ENCODE data around the gene HIF3A. TPM values are rescaled to one million over a fixed set of nuclear protein-coding genes. Genes with fewer than 3 reads are reported as not detected.
A peak's percentile ranks its signal among the peaks of the same experiment; 100 is the strongest.

HIF3A gene
- total and polyA plus RNA-seq, 2 donors (not counting 3 experiments of a cell fraction or from before 2014, with no cell fraction given): 8.1 to 8.5 TPM

DNA sequence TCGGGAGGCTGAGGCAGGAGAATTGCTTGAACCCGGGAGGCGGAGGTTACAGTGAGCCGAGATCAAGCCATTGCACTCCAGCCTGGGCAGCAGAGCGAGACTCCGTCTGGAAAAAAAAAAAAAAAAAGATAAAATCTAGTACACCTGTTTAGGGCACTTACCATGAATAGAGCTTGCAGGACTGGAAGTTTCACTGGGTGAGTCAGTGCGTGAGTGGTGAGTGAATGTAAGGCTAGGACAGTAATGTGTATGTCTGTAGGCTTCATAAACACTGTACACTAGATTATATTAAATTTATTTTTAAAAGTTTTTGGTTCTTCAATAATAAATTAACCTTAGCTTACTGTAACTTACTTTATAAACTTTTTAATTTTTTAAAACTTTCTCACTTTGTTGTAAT, 73.0 kb downstream of the HIF3A start:
- Histone ChIP-seq H3K4me3 (replicated peaks in 1 of 3; ENCODE audit: insufficient read depth in 1 of 3, low read depth in 1 of 3, low read length in 3 of 3) (no peak overlapping the region), H3K4me2 (ENCODE audit: insufficient read depth, low read length) (no peak overlapping the region), H3K9me3 (replicated peaks; ENCODE audit: control insufficient read depth, insufficient read depth, low read length) (no peaks in the 10 kb centered on the region), H3K27me3 (ENCODE audit: control insufficient read depth in 2 of 2, insufficient read depth in 2 of 2, low read length in 2 of 2) (no peaks in the 10 kb centered on the region), H4K20me1 (replicated peaks; ENCODE audit: control insufficient read depth, extremely low read depth, insufficient read depth, low read length) (no peaks in the 10 kb centered on the region), H3K27ac (ENCODE audit: insufficient read depth, low read depth, low read length) (no peak overlapping the region), H3K9me1 (replicated peaks; ENCODE audit: control insufficient read depth, extremely low read depth, insufficient read depth, low read length) (no peaks in the 10 kb centered on the region), H2AFZ (ENCODE audit: low read depth, low read length) (no peak overlapping the region), H3K4me1 (ENCODE audit: control insufficient read depth, extremely low read depth, insufficient read depth, low read length) (peaks cover 34% of the 10 kb centered on the region), H3K79me2 (ENCODE audit: control insufficient read depth, insufficient read depth, low read length) (peaks cover 63% of the 10 kb centered on the region), H3K9ac (replicated peaks; ENCODE audit: extremely low read depth, insufficient read depth, low read length) (no peak overlapping the region), H3K36me3 (ENCODE audit: control insufficient read depth in 2 of 2, extremely low read depth in 1 of 2, insufficient read depth in 2 of 2, low read length in 2 of 2) (peaks cover 8 to 15% of the 10 kb centered on the region in 2 experiments)
- no TSS peak for BruUV-seq (replicated peaks)
- intact Hi-C loops (cut with micrococcal nuclease): no loop called here
- TF ChIP-seq, protein P1, sequence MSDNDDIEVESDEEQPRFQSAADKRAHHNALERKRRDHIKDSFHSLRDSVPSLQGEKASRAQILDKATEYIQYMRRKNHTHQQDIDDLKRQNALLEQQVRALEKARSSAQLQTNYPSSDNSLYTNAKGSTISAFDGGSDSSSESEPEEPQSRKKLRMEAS (IDR thresholded peaks at IDR 0.05; ENCODE audit: insufficient read depth, insufficient read length): no peak
- TF ChIP-seq JUN (IDR thresholded peaks at IDR 0.05; ENCODE audit: borderline replicate concordance, insufficient read depth, insufficient read length, low read depth): no peak
- no peak for TF ChIP-seq FOS (IDR thresholded peaks at IDR 0.05; ENCODE audit: borderline replicate concordance, insufficient read depth, low read length)
- no peak for TF ChIP-seq POLR2AphosphoS5 (IDR thresholded peaks at IDR 0.05; ENCODE audit: insufficient read depth, low read depth, low read length)
- TF ChIP-seq EZH2 (IDR thresholded peaks at IDR 0.05; ENCODE audit: borderline replicate concordance, low read depth, low read length, severe bottlenecking): no peak
- TF ChIP-seq, protein P2, sequence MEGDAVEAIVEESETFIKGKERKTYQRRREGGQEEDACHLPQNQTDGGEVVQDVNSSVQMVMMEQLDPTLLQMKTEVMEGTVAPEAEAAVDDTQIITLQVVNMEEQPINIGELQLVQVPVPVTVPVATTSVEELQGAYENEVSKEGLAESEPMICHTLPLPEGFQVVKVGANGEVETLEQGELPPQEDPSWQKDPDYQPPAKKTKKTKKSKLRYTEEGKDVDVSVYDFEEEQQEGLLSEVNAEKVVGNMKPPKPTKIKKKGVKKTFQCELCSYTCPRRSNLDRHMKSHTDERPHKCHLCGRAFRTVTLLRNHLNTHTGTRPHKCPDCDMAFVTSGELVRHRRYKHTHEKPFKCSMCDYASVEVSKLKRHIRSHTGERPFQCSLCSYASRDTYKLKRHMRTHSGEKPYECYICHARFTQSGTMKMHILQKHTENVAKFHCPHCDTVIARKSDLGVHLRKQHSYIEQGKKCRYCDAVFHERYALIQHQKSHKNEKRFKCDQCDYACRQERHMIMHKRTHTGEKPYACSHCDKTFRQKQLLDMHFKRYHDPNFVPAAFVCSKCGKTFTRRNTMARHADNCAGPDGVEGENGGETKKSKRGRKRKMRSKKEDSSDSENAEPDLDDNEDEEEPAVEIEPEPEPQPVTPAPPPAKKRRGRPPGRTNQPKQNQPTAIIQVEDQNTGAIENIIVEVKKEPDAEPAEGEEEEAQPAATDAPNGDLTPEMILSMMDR (IDR thresholded peaks at IDR 0.05; ENCODE audit: extremely low read depth in 1 of 2, insufficient read depth in 1 of 2, low read depth in 1 of 2, low read length in 2 of 2): no peak
- TF ChIP-seq GATA2 (IDR thresholded peaks at IDR 0.05; ENCODE audit: insufficient read depth, insufficient read length, low read depth, low read length): no peak
- TF ChIP-seq MYC (IDR thresholded peaks at IDR 0.05; ENCODE audit: low read depth, low read length): no peak
- dilution Hi-C loops (cut with MboI; ENCODE audit: extremely low pct_ligation_motif_present, low sequenced_read_pairs): no loop called here
- DNase-seq (ENCODE audit: low read depth, low spot score) (no peak), FAIRE-seq (peak; percentile 28)
- POLR2A ChIA-PET: no interaction called here
- CTCF ChIA-PET: interaction anchor here (0.6 to 1.3 kb wide), 2 partner anchors 89 to 225 kb away, joined by 3 to 7 read pairs; no protein-coding TSS in a partner anchor
